ENCODE data around the gene TMEM169. TPM values are rescaled to one million over a fixed set of nuclear protein-coding genes. Genes with fewer than 3 reads are reported as not detected.
A peak's percentile ranks its signal among the peaks of the same experiment; 100 is the strongest.

TMEM169 gene
- total and polyA plus RNA-seq, 10 of the 15 experiments (the other 5 are each of a cell fraction or from before 2014, with no cell fraction given): 0.23 to 3.2 (median 2.3) TPM

GRCh38 chr2:216144857-216145256 lies 63.1 kb downstream of the TMEM169 start:
- RAD21 ChIA-PET (ENCODE audit: unreplicated experiment): interaction anchor here (0.7 kb wide), 1 partner anchor 30 kb away, joined by 3 read pairs; no protein-coding TSS in a partner anchor
- H3K79me2 ChIP-seq (ENCODE audit: control insufficient read depth, insufficient read depth, low read length): peaks cover 11% of the 10 kb centered on the region
- in situ Hi-C loops (cut with MboI): no loop called here
- no peak overlapping the region for H3K27ac ChIP-seq (ENCODE audit: control insufficient read depth, insufficient read depth)
- ATAC-seq (no peak), FAIRE-seq (no peak), DNase-seq (ENCODE audit: low read depth, low spot score) (no peak)
- H3K9me3 ChIP-seq (replicated peaks; ENCODE audit: control insufficient read depth, insufficient read depth, low read length): no peaks in the 10 kb centered on the region
- H3K36me3 ChIP-seq (ENCODE audit: control insufficient read depth in 2 of 2, insufficient read depth in 2 of 2, low read length in 1 of 2): peaks cover 20 to 33% of the 10 kb centered on the region in 2 experiments
- POLR2A ChIA-PET: no interaction called here
- no peaks in the 10 kb centered on the region for H4K20me1 ChIP-seq (ENCODE audit: control insufficient read depth, insufficient read depth)
- 99% methylated on average over 4 of the region's 4 CpGs for WGBS (ENCODE audit: insufficient coverage, insufficient replicate concordance, low lambda C conversion rate, missing lambda C conversion rate)
- intact Hi-C loops (cut with micrococcal nuclease; ENCODE audit: unreplicated experiment): no loop called here
- TF ChIP-seq POLR2A (IDR thresholded peaks at IDR 0.05; ENCODE audit: low read depth, low read length) (peak; percentile 28; the same call in 1 of the 2 replicates), GABPA (IDR thresholded peaks at IDR 0.05; ENCODE audit: low read depth) (no peak)
- SMC1A ChIA-PET (ENCODE audit: uncharacterized antibody, unreplicated experiment): interaction anchor here (0.6 to 1.7 kb wide), 8 partner anchors 10 to 100 kb away, joined by 3 to 8 read pairs (median 3); no protein-coding TSS in a partner anchor
- peaks cover 17% of the 10 kb centered on the region for H3K4me1 ChIP-seq (ENCODE audit: control insufficient read depth, insufficient read depth, low read length)
- H2AFZ ChIP-seq (ENCODE audit: control insufficient read depth, low read depth, low read length): no peak overlapping the region
- H3K27me3 ChIP-seq (replicated peaks in 1 of 2; ENCODE audit: control insufficient read depth in 2 of 2, insufficient read depth in 2 of 2, low read length in 1 of 2): no peaks in the 10 kb centered on the region
- CTCF ChIA-PET: interaction anchor here (0.8 to 1.0 kb wide), 3 partner anchors 8 to 34 kb away, joined by 3 to 6 read pairs (median 4); no protein-coding TSS in a partner anchor
- BruUV-seq (replicated peaks): TSS peak; percentile 6
- no peak overlapping the region for H3K4me3 ChIP-seq
- H3K4me2 ChIP-seq (ENCODE audit: control insufficient read depth, insufficient read depth): no peak overlapping the region
- no peak overlapping the region for H3K9ac ChIP-seq (ENCODE audit: control insufficient read depth, insufficient read depth, low read length)

DNA sequence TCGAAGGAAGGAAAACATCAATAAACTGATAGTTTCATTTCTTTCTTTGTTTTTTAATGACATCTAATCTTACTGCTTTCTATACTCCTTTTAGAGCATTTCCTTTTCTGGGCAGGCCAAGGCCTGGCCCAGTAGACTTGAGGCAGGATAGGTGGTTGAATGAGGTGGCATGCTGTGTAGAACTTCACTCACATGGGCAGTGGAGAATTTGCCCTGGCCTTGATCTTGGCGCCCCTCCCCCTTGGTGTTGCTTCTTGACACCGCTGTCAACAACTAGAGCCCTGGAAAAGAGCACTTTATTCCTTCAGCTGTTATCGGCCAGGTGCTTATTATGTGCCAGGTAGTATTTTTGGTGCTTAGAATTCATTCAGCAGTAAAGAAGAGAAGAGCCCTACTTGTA lies 64.9 kb downstream of the TMEM169 start:
- H3K4me2 ChIP-seq (ENCODE audit: control insufficient read depth, insufficient read depth): no peak overlapping the region
- no peaks in the 10 kb centered on the region for H4K20me1 ChIP-seq (ENCODE audit: control insufficient read depth, insufficient read depth)
- intact Hi-C loops (cut with micrococcal nuclease; ENCODE audit: unreplicated experiment): no loop called here
- WGBS (ENCODE audit: insufficient coverage, insufficient replicate concordance, low lambda C conversion rate, missing lambda C conversion rate): 76% methylated on average over 4 of the region's 4 CpGs
- H3K36me3 ChIP-seq (ENCODE audit: control insufficient read depth in 2 of 2, insufficient read depth in 2 of 2, low read length in 1 of 2): peaks cover 17 to 49% of the 10 kb centered on the region in 2 experiments
- FAIRE-seq (no peak), DNase-seq (ENCODE audit: low read depth, low spot score) (no peak), ATAC-seq (no peak)
- ChIA-PET SMC1A (ENCODE audit: uncharacterized antibody, unreplicated experiment) (interaction anchor here (1.7 kb wide), 1 partner anchor 8 kb away, joined by 8 read pairs; no protein-coding TSS in a partner anchor), POLR2A (interaction anchor here (0.9 kb wide), 1 partner anchor 13 kb away, joined by 3 read pairs; no protein-coding TSS in a partner anchor), CTCF (no interaction called here), RAD21 (ENCODE audit: unreplicated experiment) (no interaction called here)
- H3K27ac ChIP-seq (ENCODE audit: control insufficient read depth, insufficient read depth): no peak overlapping the region
- no peak overlapping the region for H2AFZ ChIP-seq (ENCODE audit: control insufficient read depth, low read depth, low read length)
- peaks cover 15% of the 10 kb centered on the region for H3K4me1 ChIP-seq (ENCODE audit: control insufficient read depth, insufficient read depth, low read length)
- peaks cover 13% of the 10 kb centered on the region for H3K79me2 ChIP-seq (ENCODE audit: control insufficient read depth, insufficient read depth, low read length)
- no peak overlapping the region for H3K9ac ChIP-seq (ENCODE audit: control insufficient read depth, insufficient read depth, low read length)
- in situ Hi-C loops (cut with MboI): no loop called here
- BruUV-seq (replicated peaks): no TSS peak
- no peak overlapping the region for H3K4me3 ChIP-seq
- no peaks in the 10 kb centered on the region for H3K9me3 ChIP-seq (replicated peaks; ENCODE audit: control insufficient read depth, insufficient read depth, low read length)
- H3K27me3 ChIP-seq (replicated peaks in 1 of 2; ENCODE audit: control insufficient read depth in 2 of 2, insufficient read depth in 2 of 2, low read length in 1 of 2): no peaks in the 10 kb centered on the region
- TF ChIP-seq RAD51 (IDR thresholded peaks at IDR 0.05) (no peak), MTA2 (IDR thresholded peaks at IDR 0.05; ENCODE audit: low read depth) (no peak), SMAD5 (IDR thresholded peaks at IDR 0.05; ENCODE audit: low read depth) (no peak), CEBPB (IDR thresholded peaks at IDR 0.05; ENCODE audit: borderline replicate concordance in 1 of 2, low read depth in 2 of 2, low read length in 2 of 2) (no peak), NBN (IDR thresholded peaks at IDR 0.05) (no peak), USF1 (IDR thresholded peaks at IDR 0.05; ENCODE audit: borderline replicate concordance, extremely low read length, insufficient read depth, low read depth, low read length) (no peak)
- TF ChIP-seq, protein P1, sequence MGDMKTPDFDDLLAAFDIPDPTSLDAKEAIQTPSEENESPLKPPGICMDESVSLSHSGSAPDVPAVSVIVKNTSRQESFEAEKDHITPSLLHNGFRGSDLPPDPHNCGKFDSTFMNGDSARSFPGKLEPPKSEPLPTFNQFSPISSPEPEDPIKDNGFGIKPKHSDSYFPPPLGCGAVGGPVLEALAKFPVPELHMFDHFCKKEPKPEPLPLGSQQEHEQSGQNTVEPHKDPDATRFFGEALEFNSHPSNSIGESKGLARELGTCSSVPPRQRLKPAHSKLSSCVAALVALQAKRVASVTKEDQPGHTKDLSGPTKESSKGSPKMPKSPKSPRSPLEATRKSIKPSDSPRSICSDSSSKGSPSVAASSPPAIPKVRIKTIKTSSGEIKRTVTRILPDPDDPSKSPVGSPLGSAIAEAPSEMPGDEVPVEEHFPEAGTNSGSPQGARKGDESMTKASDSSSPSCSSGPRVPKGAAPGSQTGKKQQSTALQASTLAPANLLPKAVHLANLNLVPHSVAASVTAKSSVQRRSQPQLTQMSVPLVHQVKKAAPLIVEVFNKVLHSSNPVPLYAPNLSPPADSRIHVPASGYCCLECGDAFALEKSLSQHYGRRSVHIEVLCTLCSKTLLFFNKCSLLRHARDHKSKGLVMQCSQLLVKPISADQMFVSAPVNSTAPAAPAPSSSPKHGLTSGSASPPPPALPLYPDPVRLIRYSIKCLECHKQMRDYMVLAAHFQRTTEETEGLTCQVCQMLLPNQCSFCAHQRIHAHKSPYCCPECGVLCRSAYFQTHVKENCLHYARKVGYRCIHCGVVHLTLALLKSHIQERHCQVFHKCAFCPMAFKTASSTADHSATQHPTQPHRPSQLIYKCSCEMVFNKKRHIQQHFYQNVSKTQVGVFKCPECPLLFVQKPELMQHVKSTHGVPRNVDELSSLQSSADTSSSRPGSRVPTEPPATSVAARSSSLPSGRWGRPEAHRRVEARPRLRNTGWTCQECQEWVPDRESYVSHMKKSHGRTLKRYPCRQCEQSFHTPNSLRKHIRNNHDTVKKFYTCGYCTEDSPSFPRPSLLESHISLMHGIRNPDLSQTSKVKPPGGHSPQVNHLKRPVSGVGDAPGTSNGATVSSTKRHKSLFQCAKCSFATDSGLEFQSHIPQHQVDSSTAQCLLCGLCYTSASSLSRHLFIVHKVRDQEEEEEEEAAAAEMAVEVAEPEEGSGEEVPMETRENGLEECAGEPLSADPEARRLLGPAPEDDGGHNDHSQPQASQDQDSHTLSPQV (IDR thresholded peaks at IDR 0.05): no peak
- TF ChIP-seq, protein P2, sequence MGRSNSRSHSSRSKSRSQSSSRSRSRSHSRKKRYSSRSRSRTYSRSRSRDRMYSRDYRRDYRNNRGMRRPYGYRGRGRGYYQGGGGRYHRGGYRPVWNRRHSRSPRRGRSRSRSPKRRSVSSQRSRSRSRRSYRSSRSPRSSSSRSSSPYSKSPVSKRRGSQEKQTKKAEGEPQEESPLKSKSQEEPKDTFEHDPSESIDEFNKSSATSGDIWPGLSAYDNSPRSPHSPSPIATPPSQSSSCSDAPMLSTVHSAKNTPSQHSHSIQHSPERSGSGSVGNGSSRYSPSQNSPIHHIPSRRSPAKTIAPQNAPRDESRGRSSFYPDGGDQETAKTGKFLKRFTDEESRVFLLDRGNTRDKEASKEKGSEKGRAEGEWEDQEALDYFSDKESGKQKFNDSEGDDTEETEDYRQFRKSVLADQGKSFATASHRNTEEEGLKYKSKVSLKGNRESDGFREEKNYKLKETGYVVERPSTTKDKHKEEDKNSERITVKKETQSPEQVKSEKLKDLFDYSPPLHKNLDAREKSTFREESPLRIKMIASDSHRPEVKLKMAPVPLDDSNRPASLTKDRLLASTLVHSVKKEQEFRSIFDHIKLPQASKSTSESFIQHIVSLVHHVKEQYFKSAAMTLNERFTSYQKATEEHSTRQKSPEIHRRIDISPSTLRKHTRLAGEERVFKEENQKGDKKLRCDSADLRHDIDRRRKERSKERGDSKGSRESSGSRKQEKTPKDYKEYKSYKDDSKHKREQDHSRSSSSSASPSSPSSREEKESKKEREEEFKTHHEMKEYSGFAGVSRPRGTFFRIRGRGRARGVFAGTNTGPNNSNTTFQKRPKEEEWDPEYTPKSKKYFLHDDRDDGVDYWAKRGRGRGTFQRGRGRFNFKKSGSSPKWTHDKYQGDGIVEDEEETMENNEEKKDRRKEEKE (IDR thresholded peaks at IDR 0.05): no peak
